PFSK-1 (cell line): ENCODE results near the gene DNAH17.

ENCODE experiments used
- FOXP2 ChIP-seq: optimal IDR thresholded peaks from 2 replicates; pipeline ENCODE3; 2011; ENCODE audit warnings: borderline replicate concordance, control low read depth, inconsistent platforms; ENCODE audit not compliant: insufficient read depth; ENCODE audit errors: extremely low read length, extremely low read depth
- POLR2AphosphoS5 ChIP-seq: IDR thresholded peaks from 2 replicates; pipeline ENCODE4 v1.6.1; 2012; ENCODE audit warnings: low read depth, mild to moderate bottlenecking, control low read depth, low read length, moderate library complexity
- SIN3A ChIP-seq: IDR thresholded peaks from 2 replicates; pipeline ENCODE4 v1.6.1; 2012; ENCODE audit warnings: mild to moderate bottlenecking, low read length, moderate library complexity, borderline replicate concordance; ENCODE audit not compliant: insufficient read depth
- TAF1 ChIP-seq: IDR thresholded peaks from 2 replicates; pipeline ENCODE4 v1.6.1; 2012; ENCODE audit warnings: low read length, control low read depth, borderline replicate concordance; ENCODE audit not compliant: insufficient read depth
- TF ChIP-seq, protein P1 (sequence below), 2 experiments: IDR thresholded peaks; 2 replicates each; pipeline versions ENCODE4 v1.6.1 to v1.8.0; 2011 to 2012; ENCODE audit warnings: low read depth in 2 of 2, low read length in 2 of 2, control low read depth in 1 of 2, inconsistent platforms in 1 of 2, mild to moderate bottlenecking in 1 of 2, moderate library complexity in 1 of 2; ENCODE audit not compliant: insufficient read depth in 1 of 2

DNA sequence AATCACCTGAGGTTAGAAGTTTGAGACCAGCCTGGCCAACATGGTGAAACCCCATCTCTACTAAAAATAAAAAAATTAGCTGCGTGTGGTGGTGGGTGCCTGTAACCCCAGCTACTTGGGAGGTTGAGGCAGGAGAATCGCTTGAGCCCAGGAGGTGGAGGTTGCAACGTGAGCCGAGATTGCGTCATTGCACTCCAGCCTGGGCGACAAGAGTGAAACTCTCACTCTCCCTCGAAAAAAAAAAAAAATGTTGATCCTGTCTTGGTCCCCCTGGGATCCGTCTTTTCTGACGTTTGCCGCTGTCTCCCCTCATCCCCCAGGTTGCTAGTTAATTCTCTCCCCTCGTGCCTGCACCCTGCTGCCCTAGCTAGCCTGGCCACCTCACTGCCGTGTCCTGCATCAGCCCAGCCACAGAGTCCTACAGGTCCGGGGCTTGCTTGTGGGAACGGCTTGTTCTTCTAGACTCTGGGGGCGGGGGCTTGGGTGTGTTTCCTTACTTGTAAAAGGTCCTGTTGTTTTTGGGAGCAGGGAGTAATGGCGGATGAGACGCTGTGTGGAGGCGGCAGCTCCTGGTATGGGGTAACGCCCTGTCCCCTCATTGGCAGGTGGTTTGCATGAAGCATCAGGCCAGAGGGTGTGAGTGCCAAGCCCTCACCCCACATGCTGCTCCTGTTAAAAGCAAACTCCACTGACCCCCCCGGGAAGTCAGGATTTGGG lies 154.2 kb downstream of the DNAH17 start:
- TF ChIP-seq POLR2AphosphoS5 (no peak), TAF1 (no peak), SIN3A (no peak), FOXP2 (no peak)
- TF ChIP-seq, protein P1, sequence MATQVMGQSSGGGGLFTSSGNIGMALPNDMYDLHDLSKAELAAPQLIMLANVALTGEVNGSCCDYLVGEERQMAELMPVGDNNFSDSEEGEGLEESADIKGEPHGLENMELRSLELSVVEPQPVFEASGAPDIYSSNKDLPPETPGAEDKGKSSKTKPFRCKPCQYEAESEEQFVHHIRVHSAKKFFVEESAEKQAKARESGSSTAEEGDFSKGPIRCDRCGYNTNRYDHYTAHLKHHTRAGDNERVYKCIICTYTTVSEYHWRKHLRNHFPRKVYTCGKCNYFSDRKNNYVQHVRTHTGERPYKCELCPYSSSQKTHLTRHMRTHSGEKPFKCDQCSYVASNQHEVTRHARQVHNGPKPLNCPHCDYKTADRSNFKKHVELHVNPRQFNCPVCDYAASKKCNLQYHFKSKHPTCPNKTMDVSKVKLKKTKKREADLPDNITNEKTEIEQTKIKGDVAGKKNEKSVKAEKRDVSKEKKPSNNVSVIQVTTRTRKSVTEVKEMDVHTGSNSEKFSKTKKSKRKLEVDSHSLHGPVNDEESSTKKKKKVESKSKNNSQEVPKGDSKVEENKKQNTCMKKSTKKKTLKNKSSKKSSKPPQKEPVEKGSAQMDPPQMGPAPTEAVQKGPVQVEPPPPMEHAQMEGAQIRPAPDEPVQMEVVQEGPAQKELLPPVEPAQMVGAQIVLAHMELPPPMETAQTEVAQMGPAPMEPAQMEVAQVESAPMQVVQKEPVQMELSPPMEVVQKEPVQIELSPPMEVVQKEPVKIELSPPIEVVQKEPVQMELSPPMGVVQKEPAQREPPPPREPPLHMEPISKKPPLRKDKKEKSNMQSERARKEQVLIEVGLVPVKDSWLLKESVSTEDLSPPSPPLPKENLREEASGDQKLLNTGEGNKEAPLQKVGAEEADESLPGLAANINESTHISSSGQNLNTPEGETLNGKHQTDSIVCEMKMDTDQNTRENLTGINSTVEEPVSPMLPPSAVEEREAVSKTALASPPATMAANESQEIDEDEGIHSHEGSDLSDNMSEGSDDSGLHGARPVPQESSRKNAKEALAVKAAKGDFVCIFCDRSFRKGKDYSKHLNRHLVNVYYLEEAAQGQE (IDR thresholded peaks at IDR 0.05; ENCODE audit: insufficient read depth in 1 of 2, low read depth in 2 of 2, low read length in 2 of 2), result no peak
